Measurements from ENCODE around the gene CIDEB. TPM values are rescaled to one million over a fixed set of nuclear protein-coding genes. Genes with fewer than 3 reads are reported as not detected.

Gene CIDEB
- total and polyA plus RNA-seq, 2 of the 13 experiments (the other 11 are each of a cell fraction or from before 2014, with no cell fraction given): 35.8 to 110 TPM

DNA sequence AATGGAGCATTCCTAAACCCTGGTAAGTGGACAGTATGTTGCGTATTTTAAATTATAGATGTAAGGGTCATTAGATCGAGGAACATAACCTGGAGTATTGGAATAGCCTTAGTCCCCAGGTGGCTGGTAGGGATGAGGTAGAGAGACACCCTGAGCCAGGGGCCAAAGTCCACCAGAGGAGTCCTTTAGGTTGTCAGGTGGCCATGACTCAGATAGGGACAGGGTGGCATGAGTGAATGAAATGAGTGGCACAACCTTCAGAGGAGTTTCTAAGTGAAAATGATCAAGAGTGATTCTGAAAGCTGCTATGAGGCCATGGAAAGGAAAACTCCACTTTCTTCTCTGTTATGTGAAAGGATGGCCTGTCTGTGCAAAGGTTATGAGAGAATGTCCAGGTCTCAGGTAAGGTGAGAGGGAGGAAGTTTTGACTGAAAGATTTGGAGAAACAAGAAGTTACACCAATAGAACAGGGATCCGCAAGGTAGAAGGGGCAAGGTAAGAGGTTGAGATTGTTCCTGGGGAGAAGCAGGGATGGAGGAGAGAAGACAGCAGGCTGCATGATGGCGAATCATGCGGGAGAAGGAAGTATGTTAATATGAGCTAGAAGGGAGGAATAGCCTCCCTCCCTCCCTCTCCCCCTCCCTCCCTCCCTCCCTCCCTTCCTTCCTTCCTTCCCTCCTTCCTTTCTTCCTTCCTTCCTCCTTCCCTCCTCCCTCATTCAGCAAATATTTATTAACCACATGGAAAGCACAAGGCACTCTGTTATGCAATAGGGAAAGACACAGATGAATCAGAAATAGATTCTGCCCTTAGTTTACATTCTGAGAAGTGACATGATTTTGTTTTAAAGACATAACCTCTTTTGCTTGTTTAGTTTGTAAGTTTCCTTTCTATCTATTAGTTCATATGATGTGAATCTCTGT, 46.0 kb upstream of the CIDEB start (continued):
- TF ChIP-seq SKIL (CRISPR knock-in tag; IDR thresholded peaks at IDR 0.05; ENCODE audit: borderline replicate concordance) (no peak), ZNF230 (CRISPR knock-in tag; IDR thresholded peaks at IDR 0.05) (no peak), TMF1 (CRISPR knock-in tag; IDR thresholded peaks at IDR 0.05; ENCODE audit: low read depth) (no peak), PLRG1 (conservative IDR thresholded peaks at IDR 0.05) (no peak), SP140L (CRISPR knock-in tag; IDR thresholded peaks at IDR 0.05; ENCODE audit: borderline replicate concordance) (no peak), ZFP41 (CRISPR knock-in tag; IDR thresholded peaks at IDR 0.05; ENCODE audit: borderline replicate concordance) (no peak), ZNF619 (CRISPR knock-in tag; IDR thresholded peaks at IDR 0.05) (no peak), SIN3B (IDR thresholded peaks at IDR 0.05; ENCODE audit: low read length) (no peak), ZSCAN20 (CRISPR knock-in tag; IDR thresholded peaks at IDR 0.05; ENCODE audit: borderline replicate concordance) (no peak), AKNA (CRISPR knock-in tag; IDR thresholded peaks at IDR 0.05; ENCODE audit: borderline replicate concordance) (no peak), SMARCE1 (IDR thresholded peaks at IDR 0.05; ENCODE audit: borderline replicate concordance) (no peak), ZNF264 (CRISPR knock-in tag; IDR thresholded peaks at IDR 0.05) (no peak), ZNF710 (CRISPR knock-in tag; IDR thresholded peaks at IDR 0.05; ENCODE audit: borderline replicate concordance) (no peak), NFE2L1 (CRISPR knock-in tag; IDR thresholded peaks at IDR 0.05; ENCODE audit: borderline replicate concordance) (no peak), MNT (IDR thresholded peaks at IDR 0.05) (no peak), HNF4A (CRISPR knock-in tag; IDR thresholded peaks at IDR 0.05) (peak; percentile 65), THAP11 (CRISPR knock-in tag; IDR thresholded peaks at IDR 0.05) (no peak)
- TF ChIP-seq, protein P1, sequence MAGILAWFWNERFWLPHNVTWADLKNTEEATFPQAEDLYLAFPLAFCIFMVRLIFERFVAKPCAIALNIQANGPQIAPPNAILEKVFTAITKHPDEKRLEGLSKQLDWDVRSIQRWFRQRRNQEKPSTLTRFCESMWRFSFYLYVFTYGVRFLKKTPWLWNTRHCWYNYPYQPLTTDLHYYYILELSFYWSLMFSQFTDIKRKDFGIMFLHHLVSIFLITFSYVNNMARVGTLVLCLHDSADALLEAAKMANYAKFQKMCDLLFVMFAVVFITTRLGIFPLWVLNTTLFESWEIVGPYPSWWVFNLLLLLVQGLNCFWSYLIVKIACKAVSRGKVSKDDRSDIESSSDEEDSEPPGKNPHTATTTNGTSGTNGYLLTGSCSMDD (CRISPR knock-in tag; IDR thresholded peaks at IDR 0.05): no peak

Data from HepG2 (cell line).